GM20431 (cell line): ENCODE data around the gene SPEN.

ENCODE experiments used
- in situ Hi-C: fragments of 300-500 bp; cut with MseI, MboI; formaldehyde crosslinking; loops from one replicate; pipeline ENCODE4 v1.15.0; 2020; ENCODE audit warnings: low sequenced_read_pairs; ENCODE audit not compliant: unreplicated experiment

SPEN gene

DNA sequence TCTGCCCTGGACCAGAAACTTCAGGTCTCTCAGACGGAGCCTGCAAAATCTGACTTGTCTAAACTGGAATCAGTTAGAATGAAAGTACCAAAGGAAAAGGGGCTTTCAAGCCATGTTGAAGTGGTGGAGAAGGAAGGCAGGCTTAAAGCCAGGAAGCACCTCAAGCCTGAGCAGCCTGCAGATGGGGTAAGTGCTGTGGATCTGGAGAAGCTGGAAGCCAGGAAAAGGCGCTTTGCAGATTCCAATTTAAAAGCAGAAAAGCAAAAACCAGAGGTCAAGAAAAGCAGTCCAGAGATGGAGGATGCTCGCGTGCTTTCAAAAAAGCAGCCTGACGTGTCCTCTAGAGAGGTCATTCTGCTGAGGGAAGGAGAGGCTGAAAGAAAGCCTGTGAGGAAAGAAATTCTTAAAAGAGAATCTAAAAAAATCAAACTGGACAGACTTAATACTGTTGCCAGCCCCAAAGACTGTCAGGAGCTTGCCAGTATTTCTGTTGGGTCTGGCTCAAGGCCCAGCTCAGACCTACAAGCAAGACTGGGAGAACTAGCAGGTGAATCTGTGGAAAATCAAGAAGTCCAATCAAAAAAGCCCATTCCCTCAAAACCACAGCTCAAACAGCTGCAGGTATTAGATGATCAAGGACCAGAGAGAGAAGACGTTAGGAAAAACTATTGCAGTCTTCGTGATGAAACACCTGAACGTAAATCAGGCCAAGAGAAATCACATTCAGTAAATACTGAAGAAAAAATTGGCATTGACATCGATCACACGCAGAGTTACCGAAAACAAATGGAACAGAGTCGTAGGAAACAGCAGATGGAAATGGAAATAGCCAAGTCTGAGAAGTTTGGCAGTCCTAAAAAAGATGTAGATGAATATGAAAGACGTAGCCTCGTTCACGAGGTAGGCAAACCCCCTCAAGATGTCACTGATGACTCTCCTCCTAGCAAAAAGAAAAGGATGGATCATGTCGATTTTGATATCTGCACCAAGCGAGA lies 81.8 kb downstream of the SPEN start:
- in situ Hi-C loops = no loop called here

DNA sequence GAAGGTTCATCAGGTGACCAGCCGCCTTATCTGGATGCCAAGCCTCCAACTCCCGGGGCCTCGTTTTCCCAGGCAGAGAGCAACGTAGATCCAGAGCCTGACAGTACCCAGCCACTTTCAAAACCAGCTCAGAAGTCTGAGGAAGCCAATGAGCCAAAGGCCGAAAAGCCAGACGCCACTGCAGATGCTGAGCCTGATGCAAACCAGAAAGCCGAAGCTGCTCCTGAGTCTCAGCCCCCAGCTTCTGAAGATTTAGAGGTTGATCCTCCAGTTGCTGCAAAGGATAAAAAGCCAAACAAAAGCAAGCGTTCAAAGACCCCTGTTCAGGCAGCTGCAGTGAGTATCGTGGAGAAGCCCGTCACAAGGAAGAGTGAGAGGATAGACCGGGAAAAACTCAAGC lies 83.9 kb downstream of the SPEN start:
- in situ Hi-C loops = no loop called here

DNA sequence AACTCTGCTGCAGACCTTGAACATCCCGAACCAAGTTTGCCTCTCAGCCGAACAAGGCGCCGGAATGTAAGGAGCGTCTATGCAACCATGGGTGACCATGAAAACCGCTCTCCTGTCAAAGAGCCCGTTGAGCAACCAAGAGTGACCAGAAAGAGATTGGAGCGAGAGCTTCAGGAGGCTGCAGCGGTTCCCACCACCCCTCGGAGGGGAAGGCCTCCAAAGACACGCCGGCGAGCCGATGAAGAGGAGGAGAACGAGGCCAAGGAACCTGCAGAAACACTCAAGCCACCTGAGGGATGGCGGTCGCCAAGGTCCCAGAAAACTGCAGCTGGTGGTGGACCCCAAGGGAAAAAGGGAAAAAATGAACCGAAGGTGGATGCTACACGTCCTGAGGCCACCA lies 84.4 kb downstream of the SPEN start:
- in situ Hi-C loops = no loop called here

DNA sequence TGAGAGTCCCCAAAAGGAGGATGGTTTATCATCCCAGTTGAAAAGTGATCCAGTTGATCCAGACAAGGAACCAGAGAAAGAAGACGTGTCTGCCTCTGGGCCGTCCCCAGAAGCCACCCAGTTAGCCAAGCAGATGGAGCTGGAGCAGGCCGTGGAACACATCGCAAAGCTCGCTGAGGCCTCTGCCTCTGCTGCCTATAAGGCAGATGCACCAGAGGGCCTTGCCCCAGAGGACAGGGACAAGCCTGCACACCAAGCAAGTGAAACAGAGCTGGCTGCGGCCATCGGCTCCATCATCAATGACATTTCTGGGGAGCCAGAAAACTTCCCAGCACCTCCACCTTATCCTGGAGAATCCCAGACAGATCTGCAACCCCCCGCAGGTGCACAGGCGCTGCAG lies 85.1 kb downstream of the SPEN start:
- in situ Hi-C loops = no loop called here

DNA sequence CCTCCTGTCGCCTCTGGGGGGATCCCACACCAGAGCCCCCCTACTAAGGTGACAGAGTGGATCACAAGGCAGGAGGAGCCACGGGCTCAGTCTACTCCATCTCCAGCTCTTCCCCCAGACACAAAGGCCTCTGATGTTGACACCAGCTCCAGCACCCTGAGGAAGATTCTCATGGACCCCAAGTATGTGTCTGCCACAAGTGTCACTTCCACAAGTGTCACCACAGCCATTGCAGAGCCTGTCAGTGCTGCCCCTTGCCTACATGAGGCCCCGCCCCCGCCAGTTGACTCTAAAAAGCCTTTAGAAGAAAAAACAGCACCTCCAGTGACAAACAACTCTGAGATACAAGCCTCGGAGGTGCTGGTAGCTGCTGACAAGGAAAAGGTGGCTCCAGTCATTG lies 86.2 kb downstream of the SPEN start:
- in situ Hi-C loops = no loop called here

DNA sequence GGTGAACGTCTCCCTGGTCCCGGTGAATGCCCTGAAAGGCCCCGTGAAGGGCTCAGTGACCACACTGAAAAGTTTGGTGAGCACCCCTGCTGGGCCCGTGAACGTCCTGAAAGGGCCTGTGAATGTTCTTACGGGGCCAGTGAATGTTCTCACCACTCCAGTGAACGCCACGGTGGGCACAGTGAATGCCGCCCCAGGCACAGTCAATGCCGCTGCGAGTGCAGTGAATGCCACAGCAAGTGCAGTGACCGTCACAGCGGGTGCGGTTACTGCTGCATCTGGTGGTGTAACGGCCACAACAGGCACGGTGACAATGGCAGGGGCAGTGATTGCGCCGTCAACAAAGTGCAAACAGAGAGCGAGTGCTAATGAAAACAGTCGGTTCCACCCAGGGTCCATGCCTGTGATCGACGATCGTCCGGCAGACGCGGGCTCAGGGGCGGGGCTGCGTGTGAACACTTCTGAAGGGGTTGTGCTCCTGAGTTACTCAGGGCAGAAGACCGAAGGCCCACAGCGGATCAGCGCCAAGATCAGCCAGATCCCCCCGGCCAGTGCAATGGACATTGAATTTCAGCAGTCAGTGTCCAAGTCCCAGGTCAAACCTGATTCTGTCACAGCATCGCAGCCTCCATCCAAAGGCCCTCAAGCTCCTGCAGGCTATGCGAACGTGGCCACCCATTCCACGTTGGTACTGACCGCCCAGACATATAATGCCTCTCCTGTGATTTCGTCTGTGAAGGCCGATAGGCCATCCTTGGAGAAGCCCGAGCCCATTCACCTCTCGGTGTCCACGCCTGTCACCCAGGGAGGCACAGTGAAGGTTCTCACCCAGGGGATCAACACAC lies 86.9 kb downstream of the SPEN start:
- in situ Hi-C loops = no loop called here

DNA sequence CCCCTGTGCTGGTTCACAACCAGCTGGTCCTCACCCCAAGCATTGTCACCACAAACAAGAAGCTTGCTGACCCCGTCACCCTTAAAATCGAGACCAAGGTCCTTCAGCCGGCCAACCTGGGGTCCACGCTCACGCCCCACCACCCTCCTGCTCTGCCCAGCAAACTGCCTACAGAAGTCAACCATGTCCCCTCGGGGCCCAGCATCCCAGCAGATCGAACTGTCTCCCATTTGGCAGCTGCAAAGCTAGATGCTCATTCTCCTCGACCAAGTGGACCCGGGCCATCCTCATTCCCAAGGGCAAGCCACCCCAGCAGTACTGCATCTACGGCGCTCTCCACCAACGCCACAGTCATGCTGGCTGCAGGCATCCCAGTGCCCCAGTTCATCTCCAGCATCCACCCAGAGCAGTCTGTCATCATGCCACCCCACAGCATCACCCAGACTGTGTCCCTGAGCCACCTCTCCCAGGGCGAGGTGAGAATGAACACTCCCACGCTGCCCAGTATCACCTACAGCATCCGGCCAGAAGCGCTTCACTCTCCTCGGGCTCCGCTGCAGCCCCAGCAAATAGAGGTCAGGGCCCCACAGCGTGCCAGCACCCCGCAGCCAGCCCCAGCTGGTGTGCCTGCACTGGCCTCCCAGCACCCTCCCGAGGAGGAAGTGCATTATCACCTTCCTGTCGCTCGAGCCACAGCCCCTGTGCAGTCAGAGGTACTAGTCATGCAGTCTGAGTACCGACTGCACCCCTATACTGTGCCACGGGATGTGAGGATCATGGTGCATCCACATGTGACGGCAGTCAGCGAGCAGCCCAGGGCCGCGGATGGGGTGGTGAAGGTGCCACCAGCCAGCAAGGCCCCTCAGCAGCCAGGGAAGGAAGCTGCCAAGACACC lies 87.8 kb downstream of the SPEN start:
- in situ Hi-C loops = no loop called here

DNA sequence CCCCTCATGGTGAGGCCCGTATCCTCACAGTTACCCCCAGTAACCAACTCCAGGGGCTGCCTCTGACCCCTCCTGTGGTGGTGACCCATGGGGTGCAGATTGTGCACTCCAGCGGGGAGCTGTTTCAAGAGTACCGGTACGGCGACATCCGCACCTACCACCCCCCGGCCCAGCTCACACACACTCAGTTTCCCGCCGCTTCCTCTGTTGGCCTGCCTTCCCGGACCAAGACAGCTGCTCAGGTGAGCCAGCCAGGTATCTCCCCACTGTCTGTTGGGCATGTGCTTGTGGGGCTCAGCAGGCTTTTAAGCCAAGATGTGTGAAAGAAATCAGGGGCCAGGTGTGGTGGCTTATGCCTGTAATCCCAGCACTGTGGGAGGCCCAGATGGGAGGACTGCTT lies 88.5 kb downstream of the SPEN start:
- in situ Hi-C loops = no loop called here

DNA sequence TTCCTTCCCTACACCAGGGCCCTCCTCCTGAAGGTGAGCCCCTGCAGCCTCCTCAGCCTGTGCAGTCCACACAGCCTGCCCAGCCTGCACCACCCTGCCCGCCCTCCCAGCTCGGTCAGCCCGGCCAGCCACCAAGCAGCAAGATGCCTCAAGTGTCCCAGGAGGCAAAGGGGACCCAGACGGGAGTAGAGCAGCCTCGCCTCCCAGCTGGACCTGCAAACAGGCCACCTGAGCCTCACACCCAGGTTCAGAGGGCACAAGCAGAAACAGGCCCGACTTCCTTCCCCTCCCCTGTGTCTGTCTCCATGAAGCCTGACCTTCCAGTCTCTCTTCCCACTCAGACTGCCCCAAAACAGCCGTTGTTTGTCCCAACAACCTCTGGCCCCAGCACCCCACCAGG lies 89.6 kb downstream of the SPEN start:
- in situ Hi-C loops = no loop called here

DNA sequence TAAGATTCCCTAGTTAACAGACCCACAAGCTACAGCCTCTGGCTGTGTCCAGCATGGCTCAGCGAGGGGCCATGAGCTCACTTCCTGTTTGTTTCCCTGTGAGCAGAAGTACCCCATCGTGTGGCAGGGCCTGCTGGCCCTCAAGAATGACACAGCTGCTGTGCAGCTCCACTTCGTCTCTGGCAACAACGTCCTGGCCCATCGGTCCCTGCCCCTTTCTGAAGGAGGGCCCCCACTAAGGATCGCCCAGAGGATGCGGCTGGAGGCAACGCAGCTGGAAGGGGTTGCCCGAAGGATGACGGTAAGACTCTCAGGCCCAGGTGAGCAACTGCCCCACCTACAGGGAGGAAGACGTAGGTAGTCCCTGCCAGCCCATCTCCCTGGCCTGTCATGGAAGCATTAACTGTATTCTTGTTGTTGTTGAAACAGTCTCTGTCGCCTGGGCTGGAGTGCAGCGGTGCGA lies 90.2 kb downstream of the SPEN start:
- in situ Hi-C loops = no loop called here

DNA sequence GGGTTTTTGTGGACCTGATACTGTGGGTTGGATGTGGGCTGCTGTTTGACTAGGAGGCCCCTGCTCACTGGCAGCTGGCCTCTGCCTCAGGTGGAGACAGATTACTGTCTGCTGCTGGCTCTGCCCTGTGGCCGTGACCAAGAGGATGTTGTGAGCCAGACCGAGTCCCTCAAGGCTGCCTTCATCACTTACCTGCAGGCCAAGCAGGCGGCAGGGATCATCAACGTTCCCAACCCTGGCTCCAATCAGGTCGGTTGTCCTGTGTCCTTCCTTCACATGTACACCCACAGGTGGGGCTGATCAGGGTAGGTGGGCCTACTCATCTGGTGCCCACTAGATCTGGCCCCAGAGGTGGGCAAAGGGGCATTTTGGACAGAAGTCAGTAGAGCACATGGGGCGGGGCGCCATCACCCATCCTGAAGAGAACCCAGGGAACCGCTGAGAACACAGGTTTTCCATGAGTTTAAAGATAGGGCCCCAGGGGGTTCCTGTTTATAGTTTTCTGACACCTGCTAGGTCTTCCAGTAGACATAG lies 91.2 kb downstream of the SPEN start:
- in situ Hi-C loops = no loop called here

DNA sequence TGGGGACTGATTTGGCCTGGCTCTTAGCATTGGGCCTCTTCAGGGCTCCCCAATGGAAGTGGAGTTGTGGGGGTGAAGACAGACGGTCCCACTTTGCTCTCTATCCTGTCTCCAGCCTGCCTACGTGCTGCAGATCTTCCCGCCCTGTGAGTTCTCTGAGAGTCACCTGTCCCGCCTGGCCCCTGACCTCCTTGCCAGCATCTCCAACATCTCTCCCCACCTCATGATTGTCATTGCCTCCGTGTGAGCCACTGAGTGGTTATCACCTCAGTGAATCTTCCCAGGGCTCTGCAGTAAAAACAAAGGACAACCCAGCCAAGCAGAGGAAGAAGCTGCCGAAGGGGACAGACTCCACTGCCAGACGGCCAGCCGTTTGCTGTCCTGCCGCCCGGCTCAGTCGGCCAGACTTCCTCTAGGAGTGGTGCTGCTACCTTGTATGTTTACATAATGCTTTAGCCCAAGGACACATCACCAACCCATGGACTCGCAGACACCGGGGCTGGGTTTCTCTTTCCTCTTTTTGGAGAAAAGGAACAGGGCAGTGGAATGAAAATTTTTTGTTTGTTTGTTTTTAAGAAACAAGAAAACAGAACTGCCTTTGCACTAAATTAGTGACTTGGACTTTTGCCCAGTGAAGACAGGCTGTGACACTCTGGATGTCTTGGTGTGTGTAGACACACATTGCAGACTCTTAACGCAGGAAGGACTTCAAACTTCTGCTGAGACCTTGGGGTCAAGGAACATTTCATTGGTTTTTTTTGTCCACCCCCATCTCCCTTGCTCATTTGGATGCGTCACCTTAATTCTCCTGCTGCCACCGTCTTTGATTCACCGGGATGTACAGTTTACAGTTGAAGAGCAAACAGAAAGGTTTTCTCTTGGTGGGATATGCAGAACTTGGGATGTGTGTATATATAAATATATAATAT lies 91.9 kb downstream of the SPEN start:
- in situ Hi-C loops = no loop called here

DNA sequence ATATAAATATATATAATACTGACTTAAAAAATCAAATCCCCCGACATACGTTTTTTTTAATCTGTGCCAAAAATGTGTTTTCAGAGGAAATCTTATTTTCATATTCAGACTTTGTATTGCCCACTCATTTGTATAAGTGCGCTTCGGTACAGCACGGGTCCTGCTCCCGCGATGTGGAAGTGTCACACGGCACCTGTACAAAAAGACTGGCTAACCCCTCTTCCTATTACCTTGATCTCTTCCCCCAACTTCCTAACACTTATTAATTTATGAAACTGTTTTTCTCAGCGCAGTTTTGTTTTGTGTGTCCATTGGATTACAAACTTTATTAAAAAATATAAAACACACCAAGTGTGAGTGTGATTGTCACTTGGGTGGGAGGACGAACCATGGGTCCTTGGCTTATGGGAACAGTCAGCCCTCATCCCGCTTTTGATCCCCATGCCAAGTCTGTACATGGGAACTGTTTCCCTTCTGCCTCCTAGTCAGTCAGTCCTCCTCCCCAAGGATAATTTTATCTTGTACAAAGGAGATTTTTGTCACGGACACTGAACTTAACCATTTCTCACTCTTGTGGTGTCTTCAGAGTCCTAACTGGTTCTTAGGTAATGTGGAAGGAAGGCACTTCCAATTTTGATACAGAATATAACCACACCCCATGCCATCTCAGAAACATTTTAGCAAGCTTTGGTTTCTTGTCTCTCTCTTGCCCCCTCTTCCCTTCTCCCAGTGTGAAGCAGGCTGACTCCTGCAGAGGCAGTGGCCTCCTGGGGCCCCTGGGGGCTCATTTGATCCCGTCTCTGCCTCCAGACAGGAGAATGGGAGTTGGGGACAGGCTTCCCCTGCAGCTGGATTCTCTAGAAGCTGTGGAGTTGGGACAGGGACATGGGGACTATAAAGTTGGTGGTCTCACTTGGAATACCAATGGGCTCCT lies 92.9 kb downstream of the SPEN start:
- in situ Hi-C loops = no loop called here

DNA sequence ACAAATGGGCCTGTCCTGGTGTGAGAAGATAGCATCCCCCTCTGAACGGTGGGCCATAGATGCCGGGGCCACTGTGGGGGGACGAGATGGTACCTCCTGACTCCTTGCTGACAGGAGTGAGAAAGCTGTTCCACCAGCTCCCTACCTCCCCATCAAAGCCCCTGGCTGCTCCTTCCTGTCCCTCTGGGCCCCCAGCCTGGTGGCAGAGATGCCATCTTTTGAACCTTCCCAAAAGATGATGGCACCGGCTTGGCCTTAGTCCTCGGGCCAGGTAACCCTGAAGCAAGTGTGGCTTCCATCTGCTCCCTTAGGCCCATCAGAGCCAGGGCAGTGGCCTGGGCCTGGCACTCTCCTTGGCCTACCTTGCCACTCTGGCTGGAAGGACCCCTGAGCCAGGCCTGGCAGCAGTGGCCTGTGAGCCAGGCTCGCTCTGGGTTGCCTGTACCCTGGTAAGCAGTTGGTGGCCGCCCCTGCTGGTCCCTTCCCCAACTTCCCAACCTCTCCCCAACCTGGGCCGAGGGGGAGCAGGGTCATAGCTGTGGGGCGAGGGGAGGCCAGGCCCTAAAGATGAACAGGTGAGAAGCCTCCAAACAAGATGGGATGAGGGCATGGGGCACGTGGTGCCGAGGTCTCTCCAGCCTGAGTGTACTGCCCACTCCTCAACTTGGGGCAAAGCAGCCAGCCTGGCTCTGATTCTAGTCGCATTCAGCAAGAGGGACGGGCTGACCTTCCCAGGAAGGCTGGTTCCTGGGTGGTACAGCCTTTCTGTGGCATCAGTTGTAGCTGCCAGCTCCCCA lies 93.7 kb downstream of the SPEN start:
- in situ Hi-C loops = no loop called here

DNA sequence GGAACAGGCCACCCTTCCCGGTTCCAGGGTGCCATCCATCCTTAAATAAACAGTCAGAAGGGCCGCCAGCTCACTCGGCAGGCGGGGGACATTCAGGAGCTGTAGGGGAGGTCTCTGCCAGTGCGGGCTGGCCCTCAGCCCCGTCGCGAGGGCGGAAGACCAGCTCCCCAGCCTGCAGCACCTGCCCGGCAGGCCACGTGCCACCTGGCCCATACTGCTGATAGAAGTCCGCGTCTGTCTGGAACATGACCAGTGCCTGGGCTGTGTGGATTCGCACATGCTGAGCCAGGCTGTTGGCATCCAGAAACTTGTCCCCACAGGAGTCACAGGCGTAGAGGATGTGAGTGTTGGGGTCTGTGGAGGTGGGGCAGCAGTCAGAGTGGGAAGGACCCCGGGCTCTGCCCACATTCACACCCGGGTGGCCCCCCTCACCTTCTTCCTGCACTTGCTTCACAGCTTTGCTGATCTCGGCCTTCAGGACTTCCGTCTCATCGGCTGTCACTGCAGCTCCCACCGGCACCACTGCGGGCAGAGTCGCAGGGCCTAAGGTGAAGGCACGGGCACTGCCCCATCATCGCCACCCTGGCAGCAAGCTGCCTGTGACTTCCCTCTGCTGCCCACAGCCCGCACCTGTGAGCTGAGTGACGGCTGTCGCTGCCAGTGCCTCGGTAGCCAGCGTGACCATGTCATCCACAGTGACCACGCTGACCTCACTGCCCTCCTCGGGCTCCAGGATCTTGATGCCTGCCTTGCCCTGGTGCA lies 94.6 kb downstream of the SPEN start:
- in situ Hi-C loops = no loop called here

DNA sequence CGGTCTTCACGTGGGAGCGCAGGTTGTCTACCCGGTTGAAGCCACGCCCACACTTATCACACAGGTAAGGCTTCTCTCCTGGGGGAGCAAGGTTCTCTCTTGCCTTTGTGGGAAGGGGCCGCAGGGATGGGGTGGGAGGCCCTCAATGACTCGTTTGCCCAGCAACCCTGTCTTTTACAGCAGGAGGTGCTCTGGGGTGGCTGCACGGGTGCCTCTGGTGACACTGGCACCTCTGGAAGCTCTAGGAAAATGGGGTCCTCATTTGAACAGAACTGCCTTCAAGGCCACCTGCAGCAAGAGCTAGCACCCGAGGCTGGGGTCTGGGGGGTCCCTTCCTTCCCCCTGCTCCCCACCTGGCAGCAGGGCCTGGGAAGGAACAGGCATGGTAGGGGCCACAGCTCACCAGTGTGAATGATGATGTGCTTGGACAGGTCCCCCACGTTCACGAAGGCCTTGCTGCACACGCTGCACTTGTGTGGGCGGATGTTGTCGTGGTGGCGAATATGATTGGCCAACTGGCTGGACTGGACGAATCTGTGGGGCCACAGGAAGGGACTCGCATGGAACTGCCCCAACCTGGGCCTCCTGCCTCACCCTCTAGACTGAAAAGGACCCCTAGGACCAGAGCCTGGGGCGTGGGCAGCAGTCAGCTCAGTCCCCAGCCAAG lies 95.3 kb downstream of the SPEN start:
- in situ Hi-C loops = no loop called here
